Fibroblast of mammary gland (primary cell): Measurements from ENCODE around the gene ZNF664.
A peak's percentile ranks its signal among the peaks of the same experiment; 100 is the strongest.

Source experiments
- DNase-seq: peaks from one replicate; pipeline ENCODE4 v3.0.0-alpha.2; 2010; ENCODE audit warnings: low read depth
- H3K4me3 ChIP-seq: 2 replicates; pipeline ENCODE4 v1.5.1; 2011; ENCODE audit warnings: low read depth, mild to moderate bottlenecking, low read length, moderate library complexity; ENCODE audit not compliant: control insufficient read depth
- TF ChIP-seq, protein P1 (sequence below): conservative IDR thresholded peaks from 2 replicates; pipeline ENCODE4 v1.5.1; 2011; ENCODE audit warnings: low read depth, low read length, inconsistent platforms; ENCODE audit not compliant: control insufficient read depth, insufficient read depth

Gene ZNF664

DNA sequence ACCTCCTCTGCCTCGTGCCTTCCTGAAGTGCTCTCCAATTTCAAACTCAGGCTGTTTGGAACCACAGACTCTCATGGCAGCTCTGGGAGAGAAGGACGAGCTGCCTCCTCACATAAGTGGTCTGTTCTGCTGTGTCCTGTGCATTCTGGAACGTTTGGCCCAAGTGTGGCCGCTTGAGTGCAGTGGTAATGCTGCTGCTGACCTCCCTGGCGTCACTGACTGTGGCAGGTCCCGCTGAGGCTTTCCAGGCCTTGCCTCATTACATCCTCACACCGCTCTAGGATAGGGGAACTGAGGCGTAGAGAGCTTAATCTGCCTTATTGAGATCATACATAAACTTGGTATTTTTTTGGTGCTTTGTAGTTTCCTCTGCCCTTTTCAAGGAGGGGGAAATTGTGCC is 14.6 kb upstream of the ZNF664 start:
- H3K4me3 ChIP-seq: no peak overlapping the region
- TF ChIP-seq, protein P1, sequence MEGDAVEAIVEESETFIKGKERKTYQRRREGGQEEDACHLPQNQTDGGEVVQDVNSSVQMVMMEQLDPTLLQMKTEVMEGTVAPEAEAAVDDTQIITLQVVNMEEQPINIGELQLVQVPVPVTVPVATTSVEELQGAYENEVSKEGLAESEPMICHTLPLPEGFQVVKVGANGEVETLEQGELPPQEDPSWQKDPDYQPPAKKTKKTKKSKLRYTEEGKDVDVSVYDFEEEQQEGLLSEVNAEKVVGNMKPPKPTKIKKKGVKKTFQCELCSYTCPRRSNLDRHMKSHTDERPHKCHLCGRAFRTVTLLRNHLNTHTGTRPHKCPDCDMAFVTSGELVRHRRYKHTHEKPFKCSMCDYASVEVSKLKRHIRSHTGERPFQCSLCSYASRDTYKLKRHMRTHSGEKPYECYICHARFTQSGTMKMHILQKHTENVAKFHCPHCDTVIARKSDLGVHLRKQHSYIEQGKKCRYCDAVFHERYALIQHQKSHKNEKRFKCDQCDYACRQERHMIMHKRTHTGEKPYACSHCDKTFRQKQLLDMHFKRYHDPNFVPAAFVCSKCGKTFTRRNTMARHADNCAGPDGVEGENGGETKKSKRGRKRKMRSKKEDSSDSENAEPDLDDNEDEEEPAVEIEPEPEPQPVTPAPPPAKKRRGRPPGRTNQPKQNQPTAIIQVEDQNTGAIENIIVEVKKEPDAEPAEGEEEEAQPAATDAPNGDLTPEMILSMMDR: no peak
- no peak for DNase-seq

DNA sequence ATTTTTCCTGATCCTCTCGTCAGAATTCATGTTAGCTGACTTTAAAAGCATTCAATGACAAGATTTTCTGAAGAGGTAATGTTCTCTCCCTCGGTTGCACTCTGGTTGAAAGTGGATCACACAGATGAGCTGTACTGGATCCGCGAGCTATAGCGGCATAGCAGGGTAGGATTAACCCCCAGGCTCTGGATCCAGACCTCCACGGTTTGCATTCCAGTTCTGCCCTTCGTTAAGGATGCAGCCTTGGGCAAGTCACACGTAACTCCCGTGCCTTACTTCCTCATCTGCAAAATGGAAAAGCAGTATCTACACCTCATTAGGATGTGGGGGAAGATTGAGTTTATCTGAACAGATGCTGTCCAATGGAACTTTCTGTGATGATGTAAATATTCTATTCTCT is 14.1 kb upstream of the ZNF664 start:
- TF ChIP-seq, protein P1: no peak
- no peak overlapping the region for H3K4me3 ChIP-seq
- DNase-seq: no peak

DNA sequence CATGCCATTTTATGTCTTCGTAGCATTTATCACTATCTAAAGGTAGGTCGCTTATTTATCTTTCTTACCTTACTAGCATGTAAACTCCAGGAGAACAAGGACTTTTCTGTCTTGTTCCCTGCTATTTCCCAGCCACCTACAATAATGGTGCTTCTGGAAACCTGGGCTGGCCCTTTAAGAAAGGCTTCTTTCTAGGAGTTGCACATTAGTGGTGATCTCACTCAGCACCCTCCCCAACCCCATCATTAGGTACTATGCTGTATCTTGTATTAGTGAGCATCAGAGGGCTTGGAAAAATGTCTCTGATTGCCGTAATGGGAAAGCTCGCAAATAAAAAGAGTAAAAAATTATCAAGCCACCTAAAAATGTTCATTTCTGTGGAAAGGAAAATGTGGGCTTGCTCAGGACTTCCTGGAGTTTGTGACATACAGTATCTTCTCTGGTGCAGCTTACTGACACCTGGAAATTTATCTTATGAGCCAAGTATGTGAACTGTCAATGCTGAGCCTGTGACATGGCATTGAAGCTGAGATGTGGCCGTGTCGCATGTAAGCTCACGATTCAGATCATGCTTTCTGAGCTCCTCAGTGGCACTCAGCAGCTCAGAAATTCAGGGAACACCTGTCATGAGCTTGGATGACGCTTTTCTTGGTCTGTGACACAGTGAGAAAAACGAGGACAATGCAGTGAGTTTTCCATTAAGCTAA is 12.8 kb upstream of the ZNF664 start:
- no peak overlapping the region for H3K4me3 ChIP-seq
- TF ChIP-seq, protein P1: no peak
- DNase-seq: no peak

DNA sequence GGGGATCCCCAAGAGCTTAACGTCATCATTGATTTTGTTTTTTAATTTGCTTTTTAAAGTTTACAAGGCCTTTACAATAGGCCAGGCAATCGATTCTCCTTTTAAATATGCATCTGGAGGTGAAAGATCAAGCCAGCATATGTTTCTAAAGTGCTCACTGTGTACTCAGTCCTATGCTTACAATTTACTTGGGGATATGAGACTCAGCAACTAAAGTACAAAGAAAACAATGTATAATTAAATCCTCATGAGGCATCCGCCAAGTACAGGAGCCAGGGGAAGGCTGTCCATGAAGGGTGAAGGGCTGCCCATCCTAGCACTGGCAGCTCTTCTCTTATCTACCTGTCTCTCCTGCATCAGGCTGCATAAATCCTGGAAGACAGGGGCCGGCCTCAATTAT is 12.2 kb upstream of the ZNF664 start:
- TF ChIP-seq, protein P1: no peak
- DNase-seq: peak; percentile 42
- no peak overlapping the region for H3K4me3 ChIP-seq

DNA sequence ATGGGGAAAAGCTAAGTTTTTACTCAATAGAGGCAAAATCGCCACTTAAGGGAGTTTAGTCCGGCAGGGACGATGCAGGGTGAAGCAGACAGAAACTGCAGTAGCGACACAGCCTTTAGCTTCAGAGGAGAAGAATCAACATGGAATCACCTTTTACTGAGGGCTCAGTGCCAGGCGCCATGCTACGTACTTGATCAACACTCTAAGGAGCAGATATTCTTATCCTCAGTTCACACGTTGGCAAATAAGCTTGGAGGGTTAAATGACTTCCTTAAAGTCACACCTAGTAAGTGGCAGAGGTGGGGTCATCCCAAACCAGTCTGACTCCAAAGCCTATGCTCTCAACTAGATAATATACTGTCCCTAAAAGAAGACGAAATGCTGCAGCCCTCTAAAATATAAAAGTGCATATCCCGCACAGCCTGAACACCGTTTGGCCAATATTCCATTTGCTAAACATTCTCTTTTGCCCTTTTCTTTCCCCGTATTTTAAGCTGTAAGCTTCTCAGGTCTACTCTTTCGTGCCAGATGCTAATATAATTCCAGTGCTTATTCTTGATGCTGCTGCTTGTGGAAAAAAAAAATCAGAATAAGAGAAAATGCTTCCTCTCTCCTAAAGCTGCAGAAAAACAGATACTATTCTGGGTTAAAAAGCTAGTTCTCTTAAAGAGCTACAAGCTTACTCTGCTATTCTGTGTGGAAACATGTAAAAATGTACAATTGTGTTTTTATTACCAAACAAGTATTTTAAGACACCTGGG is 11.2 kb upstream of the ZNF664 start:
- no peak for DNase-seq
- H3K4me3 ChIP-seq: no peak overlapping the region
- TF ChIP-seq, protein P1: no peak

DNA sequence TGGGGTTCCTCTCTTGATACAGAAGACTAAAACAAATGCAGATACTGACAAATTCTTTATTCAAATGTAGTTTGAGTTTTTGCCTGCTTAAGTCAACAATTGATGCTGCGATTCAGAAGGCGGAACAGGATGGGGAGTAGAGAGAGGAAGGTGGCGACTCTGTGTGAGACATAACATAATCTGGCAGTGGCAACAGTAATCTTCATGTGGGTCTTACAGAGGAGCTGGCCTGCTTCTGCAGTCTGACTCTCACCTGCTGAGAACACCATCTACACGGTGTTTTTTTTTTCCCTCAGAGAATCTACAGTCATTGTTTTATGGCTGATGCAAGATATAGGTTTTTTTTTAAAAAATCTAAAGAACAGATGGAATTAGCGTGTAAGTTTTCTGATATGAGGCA is 10.5 kb upstream of the ZNF664 start:
- TF ChIP-seq, protein P1: no peak
- no peak overlapping the region for H3K4me3 ChIP-seq
- DNase-seq: no peak
